Activated CD4-positive, alpha-beta T cell treated with anti-CD3 and anti-CD28 coated beads for 36 hours (primary cell): ENCODE measurements around the gene SAMD4A. TPM values are rescaled to one million over a fixed set of nuclear protein-coding genes. Genes with fewer than 3 reads are reported as not detected.
A peak's percentile ranks its signal among the peaks of the same experiment; 100 is the strongest.

Experiments used
- ATAC-seq: fragments of 200-7000 bp; cut with Tn5 transposase; one replicate; pipeline ENCODE4 v1.10.0; 2021; ENCODE audit warnings: mild to moderate bottlenecking, moderate library complexity
- CTCF ChIA-PET: fragments of 350-600 bp; sonication (Branson Sonifier 250); formaldehyde crosslinking; loops from one replicate; lab custom pipeline; 2021; ENCODE audit warnings: antibody characterized with exemption; lab: Charles Lee
- POLR2A ChIA-PET: fragments of 350-600 bp; sonication (Branson Sonifier 250); formaldehyde crosslinking; loops from one replicate; lab custom pipeline; 2021; ENCODE audit warnings: antibody characterized with exemption, inconsistent platforms; lab: Charles Lee
- DNase-seq: peaks from one replicate; pipeline ENCODE4 v3.0.0-alpha.2; 2020
- H3K27ac Mint-ChIP-seq: one replicate; pipeline ENCODE4 v1.8.0; 2021; ENCODE audit warnings: mixed read lengths
- H3K27me3 Mint-ChIP-seq: one replicate; pipeline ENCODE4 v1.8.0; 2021; ENCODE audit warnings: mixed read lengths
- H3K36me3 Mint-ChIP-seq: one replicate; pipeline ENCODE4 v1.8.0; 2021; ENCODE audit warnings: low read depth, mixed read lengths
- H3K4me1 Mint-ChIP-seq: one replicate; pipeline ENCODE4 v1.8.0; 2021; ENCODE audit warnings: mixed read lengths
- H3K4me3 Mint-ChIP-seq: one replicate; pipeline ENCODE4 v1.8.0; 2021; ENCODE audit warnings: mild to moderate bottlenecking, moderate library complexity, mixed read lengths
- H3K9me3 Mint-ChIP-seq: one replicate; pipeline ENCODE4 v1.8.0; 2021; ENCODE audit warnings: low read depth, mixed read lengths
- intact Hi-C, 2 experiments: fragments of 100-400 bp; cut with DNase I in 1 of 2; cut with micrococcal nuclease in 1 of 2; formaldehyde crosslinking; loops; one replicate each; pipeline versions ENCODE4 v1.14.2 to v1.15.1; 2022 to 2024; cut with DNase I, micrococcal nuclease
- total RNA-seq, 2 experiments: library from RNA; stranded (reverse); gene quantifications; one replicate each; pipeline ENCODE4 v1.2.3, GENCODE V29; 2021

SAMD4A gene
- total RNA-seq, 2 experiments from 2014 or later, result 2.7 to 2.8 TPM

- ChIA-PET POLR2A (interaction anchor here (0.6 to 1.7 kb wide), 3 partner anchors 125 to 299 kb away, joined by 3 to 5 read pairs (median 4); no protein-coding TSS in a partner anchor), CTCF (interaction anchor here (0.6 to 6.0 kb wide), 11 partner anchors 29 to 211 kb away, joined by 3 to 189 read pairs (median 10); partner anchors contain the start of gene SAMD4A)
- Mint-ChIP-seq H3K36me3 (peaks cover 3% of the 10 kb centered on the region), H3K27me3 (peaks cover 7% of the 10 kb centered on the region), H3K4me1 (peaks cover 57% of the 10 kb centered on the region), H3K9me3 (no peaks in the 10 kb centered on the region), H3K27ac (no peak overlapping the region), H3K4me3 (no peak overlapping the region)
- DNase-seq (peak; percentile 20), ATAC-seq (no peak)
- intact Hi-C loops, result loop anchor here (1.0 to 2.0 kb wide), 3 partner anchors 29 to 147 kb away; no protein-coding TSS in a partner anchor
Measured at GRCh38 chr14:54775486-54776140, 208.7 kb downstream of the SAMD4A start.

GRCh38 chr14:54776361-54777001 is 209.6 kb downstream of the SAMD4A start:
- Mint-ChIP-seq H3K27ac (peak overlapping the region; percentile 89), H3K36me3 (peaks cover 3% of the 10 kb centered on the region), H3K27me3 (peaks cover 10% of the 10 kb centered on the region), H3K9me3 (no peaks in the 10 kb centered on the region), H3K4me3 (peak overlapping the region; percentile 48), H3K4me1 (peaks cover 57% of the 10 kb centered on the region)
- ChIA-PET CTCF (interaction anchor here (0.7 to 6.0 kb wide), 11 partner anchors 12 to 341 kb away, joined by 3 to 189 read pairs (median 4); partner anchors contain the start of gene SAMD4A), POLR2A (interaction anchor here (0.8 to 1.7 kb wide), 5 partner anchors 18 to 596 kb away, joined by 3 to 5 read pairs (median 4); no protein-coding TSS in a partner anchor)
- intact Hi-C loops, result loop anchor here (1.0 to 2.0 kb wide), 3 partner anchors 28 to 148 kb away; no protein-coding TSS in a partner anchor
- peak; percentile 94 for DNase-seq
- peak; percentile 64 for ATAC-seq

DNA sequence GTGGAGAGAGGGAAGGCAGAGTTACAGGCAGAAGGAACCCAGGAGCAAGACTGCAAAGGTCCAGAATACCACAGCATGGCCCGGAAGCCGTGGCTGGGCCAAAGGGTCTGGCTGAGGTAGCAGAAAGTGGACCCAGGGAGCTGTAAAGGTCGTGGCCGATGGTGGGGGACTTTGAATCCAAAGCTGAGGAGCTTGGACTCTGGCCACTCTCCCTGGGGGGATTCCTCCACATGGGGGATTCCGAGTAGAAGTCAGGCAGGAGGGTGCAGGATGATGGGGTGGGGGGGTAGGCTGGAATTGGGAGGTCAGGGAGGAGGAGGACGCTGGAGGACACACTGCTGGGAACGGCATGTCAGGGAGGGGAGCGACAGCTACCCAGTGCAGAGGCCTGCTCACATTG is 210.5 kb downstream of the SAMD4A start:
- Mint-ChIP-seq H3K27ac (peak overlapping the region; percentile 89), H3K4me3 (peak overlapping the region; percentile 48), H3K36me3 (peaks cover 3% of the 10 kb centered on the region), H3K27me3 (peaks cover 12% of the 10 kb centered on the region), H3K9me3 (no peaks in the 10 kb centered on the region), H3K4me1 (peaks cover 53% of the 10 kb centered on the region)
- intact Hi-C loops, result loop anchor here in 1 of 2 experiments (2.0 kb wide), 1 partner anchor 27 kb away; no protein-coding TSS in a partner anchor
- POLR2A ChIA-PET, result interaction anchor here (0.5 to 1.4 kb wide), 4 partner anchors 17 to 595 kb away, joined by 3 to 4 read pairs (median 3); no protein-coding TSS in a partner anchor
- CTCF ChIA-PET, result interaction anchor here (1.1 to 6.0 kb wide), 5 partner anchors 12 to 213 kb away, joined by 3 to 189 read pairs (median 4); partner anchors contain the start of gene SAMD4A
- no peak for ATAC-seq
- DNase-seq, result no peak

DNA sequence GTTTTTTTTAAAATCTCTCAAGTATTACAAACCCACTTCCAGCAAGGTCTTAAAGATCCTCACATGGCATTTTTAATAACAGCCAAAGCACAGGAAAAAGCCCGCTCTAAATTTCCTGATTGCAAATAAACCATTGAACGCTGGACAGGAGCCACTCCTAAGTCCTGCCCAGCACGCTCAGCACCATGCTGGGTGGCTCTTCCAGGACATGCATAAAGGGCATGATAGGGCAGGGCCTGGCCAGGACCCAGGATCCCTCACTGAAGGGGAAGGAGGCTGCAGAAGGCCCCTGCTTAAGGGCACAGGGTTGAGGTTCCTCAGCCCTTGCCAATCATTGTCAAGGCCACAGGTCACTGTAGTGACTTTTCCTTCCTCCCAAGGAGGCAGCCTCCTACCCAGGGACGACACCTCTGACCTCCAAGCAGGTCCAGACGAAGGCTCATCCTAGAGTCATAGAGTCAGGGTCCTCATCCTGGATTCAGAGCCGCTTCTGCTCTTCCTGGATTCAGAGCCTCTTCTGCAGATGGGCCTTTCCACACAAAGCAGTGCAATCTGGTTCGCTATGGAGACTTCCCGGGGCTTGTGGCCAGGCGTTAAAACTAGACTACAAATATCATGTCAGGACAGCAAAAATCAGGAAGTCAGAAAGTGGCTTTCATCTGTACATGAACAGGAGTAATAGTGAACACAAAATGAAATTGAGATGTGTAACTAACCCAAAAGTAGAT is 211.9 kb downstream of the SAMD4A start:
- intact Hi-C loops, result no loop called here
- Mint-ChIP-seq H3K4me1 (peaks cover 46% of the 10 kb centered on the region), H3K27me3 (peaks cover 12% of the 10 kb centered on the region), H3K4me3 (no peak overlapping the region), H3K27ac (no peak overlapping the region), H3K36me3 (peaks cover 3% of the 10 kb centered on the region), H3K9me3 (no peaks in the 10 kb centered on the region)
- ChIA-PET POLR2A (no interaction called here), CTCF (interaction anchor here (0.7 to 6.0 kb wide), 2 partner anchors 48 to 214 kb away, joined by 3 to 189 read pairs; partner anchors contain the start of gene SAMD4A)
- ATAC-seq (no peak), DNase-seq (no peak)

DNA sequence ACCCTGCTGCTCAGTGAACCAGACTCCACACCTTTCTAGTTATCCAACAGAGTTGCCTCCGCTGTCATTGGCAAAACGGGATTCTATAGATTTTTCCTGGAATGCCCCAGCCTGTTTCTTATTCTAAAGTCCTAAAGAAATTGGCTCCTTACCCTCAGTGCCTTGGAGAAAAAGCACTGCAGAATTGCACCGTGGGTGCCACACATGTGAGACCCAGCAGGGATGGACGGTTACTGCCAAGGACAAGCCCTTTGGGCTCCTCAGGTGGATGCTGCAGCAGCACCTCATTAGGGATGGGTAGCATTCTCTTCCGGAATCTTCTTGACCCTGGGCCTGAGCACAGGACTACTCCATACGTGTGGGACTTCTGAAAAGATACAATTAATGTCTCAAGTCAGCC is 214.2 kb downstream of the SAMD4A start:
- H3K4me1 Mint-ChIP-seq, result peaks cover 33% of the 10 kb centered on the region
- H3K27me3 Mint-ChIP-seq, result peaks cover 6% of the 10 kb centered on the region
- intact Hi-C loops, result no loop called here
- H3K27ac Mint-ChIP-seq, result no peak overlapping the region
- no peak for ATAC-seq
- no peak overlapping the region for H3K4me3 Mint-ChIP-seq
- no peak for DNase-seq
- ChIA-PET CTCF (interaction anchor here (0.6 to 1.6 kb wide), 2 partner anchors 25 to 217 kb away, joined by 3 to 4 read pairs; no protein-coding TSS in a partner anchor), POLR2A (no interaction called here)
- peaks cover 3% of the 10 kb centered on the region for H3K36me3 Mint-ChIP-seq
- H3K9me3 Mint-ChIP-seq, result no peaks in the 10 kb centered on the region

- no peak for ATAC-seq
- peaks cover under 1% of the 10 kb centered on the region for H3K36me3 Mint-ChIP-seq
- intact Hi-C loops, result no loop called here
- peaks cover 6% of the 10 kb centered on the region for H3K27me3 Mint-ChIP-seq
- DNase-seq, result no peak
- H3K4me1 Mint-ChIP-seq, result peaks cover 22% of the 10 kb centered on the region
- CTCF ChIA-PET, result interaction anchor here (0.5 to 1.6 kb wide), 3 partner anchors 9 to 238 kb away, joined by 3 to 4 read pairs (median 3); no protein-coding TSS in a partner anchor
- POLR2A ChIA-PET, result no interaction called here
- H3K4me3 Mint-ChIP-seq, result no peak overlapping the region
- H3K9me3 Mint-ChIP-seq, result no peaks in the 10 kb centered on the region
- H3K27ac Mint-ChIP-seq, result no peak overlapping the region
Measured at GRCh38 chr14:54781961-54782750, 215.2 kb downstream of the SAMD4A start.

GRCh38 chr14:54782751-54783659 is 216.1 kb downstream of the SAMD4A start:
- peak; percentile 43 for DNase-seq
- POLR2A ChIA-PET, result no interaction called here

DNA sequence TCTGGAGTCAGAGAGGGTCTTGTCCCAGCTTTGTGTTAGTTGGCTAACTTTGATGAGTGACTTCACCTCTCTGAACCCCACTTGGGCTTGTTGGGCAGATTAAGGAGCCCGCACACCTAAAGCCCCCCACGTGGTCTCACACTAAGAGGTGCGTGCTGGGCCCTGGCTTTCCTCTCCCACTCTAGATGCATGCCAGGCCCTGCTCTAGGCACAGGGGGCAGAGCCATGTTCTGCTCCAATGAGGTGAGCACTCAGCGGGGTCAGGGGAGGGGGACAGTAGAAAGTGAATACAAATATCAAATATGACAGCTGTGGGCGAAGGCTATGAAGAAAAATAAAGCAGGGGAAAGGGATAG is 216.7 kb downstream of the SAMD4A start:
- no peak overlapping the region for H3K27ac Mint-ChIP-seq
- peaks cover 6% of the 10 kb centered on the region for H3K27me3 Mint-ChIP-seq
- no peaks in the 10 kb centered on the region for H3K9me3 Mint-ChIP-seq
- CTCF ChIA-PET, result interaction anchor here (0.6 kb wide), 1 partner anchor 150 kb away, joined by 3 read pairs; no protein-coding TSS in a partner anchor
- peaks cover 8% of the 10 kb centered on the region for H3K4me1 Mint-ChIP-seq
- no peak for DNase-seq
- POLR2A ChIA-PET, result no interaction called here
- no peak for ATAC-seq
- no peak overlapping the region for H3K4me3 Mint-ChIP-seq
- H3K36me3 Mint-ChIP-seq, result no peaks in the 10 kb centered on the region
- intact Hi-C loops, result no loop called here

More at GRCh38 chr14:54782751-54783659, 216.1 kb downstream of the SAMD4A start:
- Mint-ChIP-seq H3K4me1 (peaks cover 14% of the 10 kb centered on the region), H3K27ac (no peak overlapping the region), H3K4me3 (no peak overlapping the region), H3K36me3 (no peaks in the 10 kb centered on the region), H3K27me3 (peaks cover 6% of the 10 kb centered on the region), H3K9me3 (no peaks in the 10 kb centered on the region)
- peak; percentile 39 for ATAC-seq
- CTCF ChIA-PET, result interaction anchor here (0.6 to 0.9 kb wide), 3 partner anchors 10 to 149 kb away, joined by 3 read pairs; no protein-coding TSS in a partner anchor
- intact Hi-C loops, result no loop called here

DNA sequence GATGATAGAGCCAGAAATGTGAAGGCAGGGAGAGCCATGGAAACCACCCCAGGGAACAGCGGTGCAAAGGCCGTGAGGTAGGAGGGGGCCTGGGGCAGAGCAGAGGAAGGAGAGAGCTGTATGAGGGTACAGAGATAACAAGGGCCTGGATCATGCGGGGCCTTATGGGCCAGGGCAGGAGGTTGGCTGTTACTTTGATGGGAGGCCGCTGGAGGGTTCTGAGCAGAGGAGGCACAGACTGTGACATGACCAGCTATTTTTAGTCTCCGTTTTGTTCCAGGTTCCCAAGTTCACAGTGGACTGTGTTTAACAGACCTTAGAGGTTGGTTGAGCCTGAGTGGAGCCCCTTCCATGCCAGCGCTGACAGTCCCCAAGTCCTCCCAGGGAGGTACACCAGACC is 217.1 kb downstream of the SAMD4A start:
- ATAC-seq, result no peak
- DNase-seq, result no peak
- ChIA-PET POLR2A (no interaction called here), CTCF (interaction anchor here (1.0 kb wide), 1 partner anchor 219 kb away, joined by 3 read pairs; no protein-coding TSS in a partner anchor)
- peaks cover 8% of the 10 kb centered on the region for H3K4me1 Mint-ChIP-seq
- H3K27ac Mint-ChIP-seq, result no peak overlapping the region
- H3K9me3 Mint-ChIP-seq, result no peaks in the 10 kb centered on the region
- intact Hi-C loops, result no loop called here
- H3K4me3 Mint-ChIP-seq, result no peak overlapping the region
- H3K27me3 Mint-ChIP-seq, result peaks cover 6% of the 10 kb centered on the region
- H3K36me3 Mint-ChIP-seq, result no peaks in the 10 kb centered on the region
